ENCODE data around the gene BLM.

BLM gene

DNA sequence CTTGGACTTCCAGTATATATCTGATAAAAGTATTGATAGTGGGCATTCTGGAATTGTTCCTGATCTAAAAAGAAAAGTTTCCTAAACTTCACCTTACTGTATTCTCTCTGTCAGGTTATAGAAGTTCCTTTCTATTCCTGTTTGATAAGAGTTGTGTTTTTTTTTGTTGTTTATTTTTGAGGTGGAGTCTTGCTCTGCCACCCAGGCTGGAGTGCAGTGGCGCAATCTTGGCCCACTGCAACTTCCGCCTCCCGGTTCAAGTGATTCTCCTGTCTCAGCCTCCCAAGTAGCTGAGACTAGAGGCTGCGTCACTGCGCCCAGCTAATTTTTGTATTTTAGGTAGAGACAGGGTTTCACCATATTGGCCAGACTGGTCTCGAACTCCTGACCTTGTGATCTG is 13.1 kb downstream of the BLM start:
- TF ChIP-seq FOXP2 (optimal IDR thresholded peaks at IDR 0.05; ENCODE audit: borderline replicate concordance, extremely low read depth, extremely low read length, insufficient read depth) (no peak), POLR2AphosphoS5 (IDR thresholded peaks at IDR 0.05; ENCODE audit: low read depth, low read length) (no peak), SIN3A (IDR thresholded peaks at IDR 0.05; ENCODE audit: borderline replicate concordance, insufficient read depth, low read length) (no peak), TAF1 (IDR thresholded peaks at IDR 0.05; ENCODE audit: borderline replicate concordance, insufficient read depth, low read length) (no peak)
- TF ChIP-seq, protein P1, sequence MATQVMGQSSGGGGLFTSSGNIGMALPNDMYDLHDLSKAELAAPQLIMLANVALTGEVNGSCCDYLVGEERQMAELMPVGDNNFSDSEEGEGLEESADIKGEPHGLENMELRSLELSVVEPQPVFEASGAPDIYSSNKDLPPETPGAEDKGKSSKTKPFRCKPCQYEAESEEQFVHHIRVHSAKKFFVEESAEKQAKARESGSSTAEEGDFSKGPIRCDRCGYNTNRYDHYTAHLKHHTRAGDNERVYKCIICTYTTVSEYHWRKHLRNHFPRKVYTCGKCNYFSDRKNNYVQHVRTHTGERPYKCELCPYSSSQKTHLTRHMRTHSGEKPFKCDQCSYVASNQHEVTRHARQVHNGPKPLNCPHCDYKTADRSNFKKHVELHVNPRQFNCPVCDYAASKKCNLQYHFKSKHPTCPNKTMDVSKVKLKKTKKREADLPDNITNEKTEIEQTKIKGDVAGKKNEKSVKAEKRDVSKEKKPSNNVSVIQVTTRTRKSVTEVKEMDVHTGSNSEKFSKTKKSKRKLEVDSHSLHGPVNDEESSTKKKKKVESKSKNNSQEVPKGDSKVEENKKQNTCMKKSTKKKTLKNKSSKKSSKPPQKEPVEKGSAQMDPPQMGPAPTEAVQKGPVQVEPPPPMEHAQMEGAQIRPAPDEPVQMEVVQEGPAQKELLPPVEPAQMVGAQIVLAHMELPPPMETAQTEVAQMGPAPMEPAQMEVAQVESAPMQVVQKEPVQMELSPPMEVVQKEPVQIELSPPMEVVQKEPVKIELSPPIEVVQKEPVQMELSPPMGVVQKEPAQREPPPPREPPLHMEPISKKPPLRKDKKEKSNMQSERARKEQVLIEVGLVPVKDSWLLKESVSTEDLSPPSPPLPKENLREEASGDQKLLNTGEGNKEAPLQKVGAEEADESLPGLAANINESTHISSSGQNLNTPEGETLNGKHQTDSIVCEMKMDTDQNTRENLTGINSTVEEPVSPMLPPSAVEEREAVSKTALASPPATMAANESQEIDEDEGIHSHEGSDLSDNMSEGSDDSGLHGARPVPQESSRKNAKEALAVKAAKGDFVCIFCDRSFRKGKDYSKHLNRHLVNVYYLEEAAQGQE (IDR thresholded peaks at IDR 0.05; ENCODE audit: insufficient read depth in 1 of 2, low read depth in 2 of 2, low read length in 2 of 2), result no peak

GRCh38 chr15:90735923-90736322 is 18.8 kb downstream of the BLM start:
- no peak for TF ChIP-seq POLR2AphosphoS5 (IDR thresholded peaks at IDR 0.05; ENCODE audit: low read depth, low read length)
- no peak for TF ChIP-seq SIN3A (IDR thresholded peaks at IDR 0.05; ENCODE audit: borderline replicate concordance, insufficient read depth, low read length)
- no peak for TF ChIP-seq TAF1 (IDR thresholded peaks at IDR 0.05; ENCODE audit: borderline replicate concordance, insufficient read depth, low read length)
- TF ChIP-seq FOXP2 (optimal IDR thresholded peaks at IDR 0.05; ENCODE audit: borderline replicate concordance, extremely low read depth, extremely low read length, insufficient read depth), result no peak
- TF ChIP-seq, protein P1 (IDR thresholded peaks at IDR 0.05; ENCODE audit: insufficient read depth in 1 of 2, low read depth in 2 of 2, low read length in 2 of 2), result no peak

- TF ChIP-seq, protein P1 (IDR thresholded peaks at IDR 0.05; ENCODE audit: insufficient read depth in 1 of 2, low read depth in 2 of 2, low read length in 2 of 2), result no peak
- TF ChIP-seq POLR2AphosphoS5 (IDR thresholded peaks at IDR 0.05; ENCODE audit: low read depth, low read length) (no peak), TAF1 (IDR thresholded peaks at IDR 0.05; ENCODE audit: borderline replicate concordance, insufficient read depth, low read length) (no peak), FOXP2 (optimal IDR thresholded peaks at IDR 0.05; ENCODE audit: borderline replicate concordance, extremely low read depth, extremely low read length, insufficient read depth) (no peak), SIN3A (IDR thresholded peaks at IDR 0.05; ENCODE audit: borderline replicate concordance, insufficient read depth, low read length) (no peak)
Measured at GRCh38 chr15:90742087-90742486, 24.9 kb downstream of the BLM start.

DNA sequence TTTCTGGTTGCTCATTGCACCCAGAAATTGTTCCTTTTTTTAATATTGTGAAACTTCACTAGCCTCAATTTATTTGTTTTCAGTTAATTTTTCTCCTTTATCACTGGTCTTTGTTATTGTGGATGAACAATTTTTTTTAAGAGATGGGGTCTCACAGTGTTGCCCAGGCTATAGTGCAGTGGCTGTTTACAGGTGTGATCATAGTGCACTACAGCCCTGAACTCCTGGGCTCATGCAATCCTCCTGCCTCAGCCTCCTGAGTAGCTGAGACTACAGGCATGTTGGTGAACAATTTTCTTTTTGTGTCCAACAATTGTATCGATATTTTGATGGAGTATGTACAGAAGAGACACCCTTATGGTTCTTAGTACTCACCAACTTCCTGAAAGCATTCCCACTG is 26.3 kb downstream of the BLM start:
- TF ChIP-seq, protein P1 (IDR thresholded peaks at IDR 0.05; ENCODE audit: insufficient read depth in 1 of 2, low read depth in 2 of 2, low read length in 2 of 2), result no peak
- TF ChIP-seq SIN3A (IDR thresholded peaks at IDR 0.05; ENCODE audit: borderline replicate concordance, insufficient read depth, low read length) (no peak), POLR2AphosphoS5 (IDR thresholded peaks at IDR 0.05; ENCODE audit: low read depth, low read length) (no peak), FOXP2 (optimal IDR thresholded peaks at IDR 0.05; ENCODE audit: borderline replicate concordance, extremely low read depth, extremely low read length, insufficient read depth) (no peak), TAF1 (IDR thresholded peaks at IDR 0.05; ENCODE audit: borderline replicate concordance, insufficient read depth, low read length) (no peak)
